ENCODE measurements around the gene DAGLB.
"Not testable (repeated sequence)": the region's sequence is repeated elsewhere in the genome, so short reads cannot be mapped to it uniquely, and the experiment has no call there.

The DAGLB gene

DNA sequence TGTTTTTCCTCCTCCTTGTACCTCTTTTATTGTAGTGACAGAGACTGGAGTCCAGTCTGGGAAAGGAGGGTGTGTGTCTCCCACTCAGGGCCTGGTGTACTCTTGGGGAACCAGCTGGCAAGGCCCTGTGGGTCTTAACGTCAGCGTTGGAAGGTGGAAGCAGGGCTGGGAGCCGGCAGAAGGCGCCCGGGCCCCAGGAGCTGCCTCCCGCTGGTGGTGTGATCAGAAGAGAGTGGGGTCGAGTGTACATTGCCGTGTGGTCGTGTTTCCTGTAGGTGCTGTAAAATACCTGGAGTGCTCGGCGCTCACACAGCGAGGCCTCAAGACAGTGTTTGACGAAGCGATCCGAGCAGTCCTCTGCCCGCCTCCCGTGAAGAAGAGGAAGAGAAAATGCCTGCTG lies 45.7 kb downstream of the DAGLB start:
- peaks cover 14% of the 10 kb centered on the region for H3K36me3 ChIP-seq (ENCODE audit: control insufficient read depth, insufficient read depth, low read length)
- WGBS (ENCODE audit: insufficient coverage, insufficient read length) = no CpG with 5 or more reads among the region's 17 CpGs

DNA sequence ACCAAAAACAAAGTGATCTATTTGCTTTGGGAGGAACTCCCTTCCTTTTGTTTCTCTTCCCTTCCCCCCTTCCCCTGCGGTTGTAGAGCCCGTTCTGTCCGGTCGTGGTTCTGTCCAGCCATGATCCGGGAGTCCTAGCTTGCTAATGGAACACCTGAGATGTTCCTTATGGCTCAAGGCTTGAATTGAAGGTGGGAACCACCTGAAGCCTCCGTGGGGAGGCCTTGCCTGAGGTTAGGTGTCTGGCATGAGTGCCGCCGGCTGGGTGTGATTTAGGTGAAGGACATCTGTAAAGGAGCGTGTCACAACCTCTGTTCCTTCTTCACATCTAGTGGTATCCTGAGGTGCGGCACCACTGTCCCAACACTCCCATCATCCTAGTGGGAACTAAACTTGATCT lies 46.2 kb downstream of the DAGLB start:
- Histone ChIP-seq H3K4me3 (ENCODE audit: low read length) (no peak overlapping the region), H3K27ac (ENCODE audit: low read length) (no peak overlapping the region), H3K36me3 (ENCODE audit: control insufficient read depth, insufficient read depth, low read length) (peaks cover 14% of the 10 kb centered on the region), H3K9me3 (ENCODE audit: control insufficient read depth, insufficient read depth, low read length) (no peaks in the 10 kb centered on the region), H3K27me3 (ENCODE audit: control insufficient read depth, insufficient read depth, low read length) (no peaks in the 10 kb centered on the region), H3K4me1 (ENCODE audit: control insufficient read depth, insufficient read depth, low read length) (no peaks in the 10 kb centered on the region)
- DNase-seq (ENCODE audit: low read depth, low spot score) = no peak
- no CpG with 5 or more reads among the region's 10 CpGs for WGBS (ENCODE audit: insufficient coverage, insufficient read length)

More for the DNA sequence above, 45.7 kb downstream of the DAGLB start:
- no peaks in the 10 kb centered on the region for H3K27me3 ChIP-seq (ENCODE audit: control insufficient read depth, insufficient read depth, low read length)
- H3K4me1 ChIP-seq (ENCODE audit: control insufficient read depth, insufficient read depth, low read length) = no peaks in the 10 kb centered on the region
- no peak for DNase-seq (ENCODE audit: low read depth, low spot score)
- no peaks in the 10 kb centered on the region for H3K9me3 ChIP-seq (ENCODE audit: control insufficient read depth, insufficient read depth, low read length)
- H3K4me3 ChIP-seq (ENCODE audit: low read length) = no peak overlapping the region
- H3K27ac ChIP-seq (ENCODE audit: low read length) = no peak overlapping the region

DNA sequence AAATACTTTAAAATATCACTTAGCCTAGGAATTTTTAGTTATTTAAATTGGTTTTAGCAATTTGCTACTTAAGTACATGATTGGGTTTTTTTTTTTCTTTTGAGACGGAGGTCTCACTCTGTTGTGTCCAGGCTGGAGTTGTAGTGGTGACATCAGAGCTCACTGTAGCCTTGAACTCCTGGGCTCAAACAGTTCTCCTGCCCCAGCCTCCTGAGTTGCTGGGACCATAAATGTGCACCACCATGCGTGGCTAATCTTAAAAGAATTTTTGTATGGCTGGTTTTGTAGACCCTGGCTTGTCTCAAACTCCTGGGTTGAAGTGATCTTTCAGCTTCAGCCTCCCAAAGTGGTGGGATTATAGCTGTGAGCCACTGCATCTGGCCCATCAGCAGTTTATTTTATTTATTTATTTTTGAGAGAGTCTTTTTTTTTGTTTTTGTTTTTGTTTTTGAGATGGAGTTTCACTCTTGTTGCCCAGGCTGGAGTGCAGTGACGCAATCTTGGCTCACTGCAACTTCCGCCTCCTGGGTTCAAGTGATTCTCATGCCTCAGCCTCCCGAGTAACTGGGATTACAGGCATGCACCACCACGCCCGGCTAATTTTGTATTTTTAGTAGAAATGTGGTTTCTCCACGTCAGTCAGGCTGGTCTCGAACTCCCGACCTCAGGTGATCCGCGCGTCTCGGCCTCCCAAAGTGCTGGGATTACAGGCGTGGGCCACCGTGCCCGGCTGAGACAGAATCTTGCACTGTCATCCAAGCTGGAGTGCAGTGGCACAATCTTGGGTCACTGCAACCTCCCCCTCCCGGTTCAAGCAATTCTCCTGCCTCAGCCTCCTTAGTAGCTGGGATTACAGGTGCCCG lies 47.3 kb downstream of the DAGLB start:
- H3K27me3 ChIP-seq (ENCODE audit: control insufficient read depth, insufficient read depth, low read length); DNase-seq (ENCODE audit: low read depth, low spot score); H3K9me3 ChIP-seq (ENCODE audit: control insufficient read depth, insufficient read depth, low read length); H3K4me1 ChIP-seq (ENCODE audit: control insufficient read depth, insufficient read depth, low read length); H3K36me3 ChIP-seq (ENCODE audit: control insufficient read depth, insufficient read depth, low read length); H3K4me3 ChIP-seq (ENCODE audit: low read length); H3K27ac ChIP-seq (ENCODE audit: low read length): not testable (repeated sequence)
- no CpG with 5 or more reads among the region's 19 CpGs for WGBS (ENCODE audit: insufficient coverage, insufficient read length)

DNA sequence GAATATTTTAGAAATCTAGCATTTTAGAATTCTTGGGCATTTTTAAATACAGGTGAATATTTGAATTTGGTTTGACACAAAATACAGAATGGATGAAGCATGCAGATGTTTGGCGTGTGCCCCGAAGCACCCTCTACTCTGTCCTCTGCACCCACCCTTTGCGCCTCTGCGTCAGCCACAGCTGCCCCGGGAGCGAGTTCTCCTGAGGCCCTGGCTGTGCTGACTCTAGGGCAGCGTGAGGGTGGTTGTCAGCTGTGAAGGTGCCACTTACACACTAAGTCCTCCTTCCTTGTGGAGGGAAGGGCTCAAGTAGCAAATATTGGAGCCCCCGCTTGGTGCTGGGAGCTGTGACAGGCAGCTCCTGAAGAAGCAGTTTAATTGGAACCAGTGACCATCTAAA lies 48.4 kb downstream of the DAGLB start:
- Histone ChIP-seq H3K9me3 (ENCODE audit: control insufficient read depth, insufficient read depth, low read length) (no peaks in the 10 kb centered on the region), H3K4me3 (ENCODE audit: low read length) (no peak overlapping the region), H3K27me3 (ENCODE audit: control insufficient read depth, insufficient read depth, low read length) (no peaks in the 10 kb centered on the region), H3K36me3 (ENCODE audit: control insufficient read depth, insufficient read depth, low read length) (peaks cover 10% of the 10 kb centered on the region), H3K27ac (ENCODE audit: low read length) (no peak overlapping the region), H3K4me1 (ENCODE audit: control insufficient read depth, insufficient read depth, low read length) (no peaks in the 10 kb centered on the region)
- no CpG with 5 or more reads among the region's 8 CpGs for WGBS (ENCODE audit: insufficient coverage, insufficient read length)
- no peak for DNase-seq (ENCODE audit: low read depth, low spot score)

DNA sequence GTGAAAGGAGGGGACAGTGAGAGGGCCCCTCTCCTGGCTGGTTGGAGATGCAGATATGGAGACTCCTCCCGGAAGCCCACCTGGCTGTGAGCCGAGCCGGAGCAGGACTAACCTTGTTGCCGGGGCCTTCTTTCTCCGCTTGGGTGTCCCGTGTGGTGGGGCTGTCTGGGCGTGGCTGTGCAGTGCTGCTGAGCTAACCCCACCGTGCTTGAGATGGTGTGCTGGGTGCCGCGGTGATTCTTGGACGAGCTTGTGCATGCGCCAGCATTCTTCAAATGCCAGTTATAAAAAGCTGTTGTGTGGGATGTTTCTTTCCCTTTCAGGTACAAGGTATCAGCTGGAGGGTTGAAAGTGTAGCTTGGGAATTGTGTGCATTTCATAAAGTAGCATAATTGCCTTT lies 48.8 kb downstream of the DAGLB start:
- no peak overlapping the region for H3K4me3 ChIP-seq (ENCODE audit: low read length)
- no peaks in the 10 kb centered on the region for H3K4me1 ChIP-seq (ENCODE audit: control insufficient read depth, insufficient read depth, low read length)
- H3K27me3 ChIP-seq (ENCODE audit: control insufficient read depth, insufficient read depth, low read length) = no peaks in the 10 kb centered on the region
- H3K9me3 ChIP-seq (ENCODE audit: control insufficient read depth, insufficient read depth, low read length) = no peaks in the 10 kb centered on the region
- H3K36me3 ChIP-seq (ENCODE audit: control insufficient read depth, insufficient read depth, low read length) = peaks cover 7% of the 10 kb centered on the region; the same call in 1 of the 2 replicates
- WGBS (ENCODE audit: insufficient coverage, insufficient read length) = no CpG with 5 or more reads among the region's 12 CpGs
- DNase-seq (ENCODE audit: low read depth, low spot score) = no peak
- no peak overlapping the region for H3K27ac ChIP-seq (ENCODE audit: low read length)

DNA sequence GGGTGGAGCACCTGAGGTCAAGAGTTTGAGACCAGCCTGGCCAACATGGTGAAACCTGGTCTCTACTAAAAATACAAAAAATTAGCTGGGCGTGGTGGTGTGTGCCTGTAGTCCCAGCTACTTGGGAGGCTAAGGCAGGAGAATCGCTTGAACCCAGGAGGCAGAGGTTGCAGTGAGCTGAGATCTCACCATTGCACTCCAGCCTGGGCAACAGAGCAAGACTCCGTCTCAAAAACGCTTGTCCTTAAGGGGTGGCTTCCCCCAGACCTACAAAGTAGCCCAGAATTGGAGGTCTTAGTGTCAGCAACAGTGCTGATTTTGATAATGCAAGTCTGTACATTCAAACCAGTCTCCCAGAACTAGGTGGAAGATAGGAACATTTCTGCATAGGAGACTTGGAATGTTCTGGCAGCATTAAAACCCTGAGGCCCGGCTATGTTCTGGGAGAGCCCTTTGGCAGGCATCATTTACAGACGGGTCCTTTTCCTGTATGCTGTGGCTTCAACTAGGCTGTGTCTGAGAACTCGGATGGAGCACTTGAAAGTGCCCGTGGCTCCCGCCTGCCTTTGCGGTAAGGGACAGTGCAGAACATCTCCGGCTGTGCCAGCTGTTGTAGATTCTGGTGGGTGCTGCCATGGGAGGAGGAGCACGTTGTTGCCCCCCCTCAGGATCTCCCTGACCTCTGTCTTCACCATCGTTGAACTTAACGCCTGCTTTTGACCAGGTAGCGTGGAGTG lies 49.8 kb downstream of the DAGLB start:
- DNase-seq (ENCODE audit: low read depth, low spot score); H3K27ac ChIP-seq (ENCODE audit: low read length); H3K27me3 ChIP-seq (ENCODE audit: control insufficient read depth, insufficient read depth, low read length); H3K4me1 ChIP-seq (ENCODE audit: control insufficient read depth, insufficient read depth, low read length); H3K36me3 ChIP-seq (ENCODE audit: control insufficient read depth, insufficient read depth, low read length); H3K4me3 ChIP-seq (ENCODE audit: low read length); H3K9me3 ChIP-seq (ENCODE audit: control insufficient read depth, insufficient read depth, low read length): not testable (repeated sequence)
- WGBS (ENCODE audit: insufficient coverage, insufficient read length) = no CpG with 5 or more reads among the region's 15 CpGs

DNA sequence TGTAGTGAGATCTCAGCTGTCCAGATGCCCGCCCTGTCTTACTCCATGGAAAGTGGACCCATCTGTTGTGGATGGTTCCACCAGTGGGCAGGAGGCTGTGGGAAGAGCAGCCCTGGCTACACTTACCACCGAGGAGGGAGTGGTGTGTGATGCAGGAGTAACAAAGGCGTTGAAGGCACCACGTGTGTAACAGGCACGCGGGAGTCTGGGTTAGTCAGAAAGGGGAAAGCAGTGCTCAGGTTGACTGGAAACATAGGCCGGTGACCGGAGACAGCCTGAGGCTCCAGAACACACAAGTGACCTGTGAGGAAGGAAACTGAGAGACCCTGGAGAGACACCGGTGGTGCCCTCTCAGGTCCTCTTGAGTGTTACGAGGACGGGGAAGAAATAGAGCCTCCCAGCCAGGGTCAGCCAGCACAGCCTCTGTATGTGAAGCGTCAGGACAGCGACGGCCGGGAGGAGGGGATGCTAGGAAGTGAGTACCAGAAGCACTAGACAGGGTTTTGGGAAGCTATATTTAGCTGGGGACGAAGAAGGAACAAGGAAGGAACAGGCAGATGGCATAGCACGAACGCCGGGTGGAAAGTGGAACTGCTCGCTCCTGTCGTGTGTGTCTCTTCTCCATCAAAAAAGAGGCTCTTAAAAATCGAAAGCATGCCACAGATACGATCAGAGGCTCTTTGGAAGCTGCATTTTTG lies 51.7 kb downstream of the DAGLB start:
- no peak for DNase-seq (ENCODE audit: low read depth, low spot score)
- no CpG with 5 or more reads among the region's 23 CpGs for WGBS (ENCODE audit: insufficient coverage, insufficient read length)
- no peak overlapping the region for H3K27ac ChIP-seq (ENCODE audit: low read length)
- H3K27me3 ChIP-seq (ENCODE audit: control insufficient read depth, insufficient read depth, low read length) = no peaks in the 10 kb centered on the region
- H3K4me1 ChIP-seq (ENCODE audit: control insufficient read depth, insufficient read depth, low read length) = no peaks in the 10 kb centered on the region
- H3K9me3 ChIP-seq (ENCODE audit: control insufficient read depth, insufficient read depth, low read length) = no peaks in the 10 kb centered on the region
- H3K4me3 ChIP-seq (ENCODE audit: low read length) = no peak overlapping the region
- H3K36me3 ChIP-seq (ENCODE audit: control insufficient read depth, insufficient read depth, low read length) = peaks cover 4% of the 10 kb centered on the region

DNA sequence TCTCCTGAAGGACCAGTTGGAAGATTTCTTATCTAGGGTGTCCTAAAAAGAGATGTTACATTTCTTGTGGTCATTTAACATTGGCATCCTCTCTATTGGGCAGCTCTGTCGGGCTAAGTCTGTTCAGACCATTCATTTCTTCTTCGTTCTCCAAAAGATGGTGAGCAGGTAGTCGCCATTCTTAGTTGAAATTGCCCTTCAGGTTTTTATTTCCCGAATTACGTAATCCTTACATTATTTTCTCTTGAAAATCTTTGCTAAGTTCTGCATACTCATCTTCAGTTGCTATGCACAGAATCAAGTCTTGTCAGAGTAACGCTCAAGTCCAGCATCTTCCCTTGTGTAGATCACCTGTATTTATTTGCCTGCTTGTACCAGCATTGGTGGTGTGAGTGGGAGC lies 53.6 kb downstream of the DAGLB start:
- no CpG with 5 or more reads among the region's 6 CpGs for WGBS (ENCODE audit: insufficient coverage, insufficient read length)
- Histone ChIP-seq H3K36me3 (ENCODE audit: control insufficient read depth, insufficient read depth, low read length) (peaks cover 4% of the 10 kb centered on the region), H3K27ac (ENCODE audit: low read length) (no peak overlapping the region), H3K27me3 (ENCODE audit: control insufficient read depth, insufficient read depth, low read length) (no peaks in the 10 kb centered on the region), H3K4me1 (ENCODE audit: control insufficient read depth, insufficient read depth, low read length) (no peaks in the 10 kb centered on the region), H3K4me3 (ENCODE audit: low read length) (no peak overlapping the region), H3K9me3 (ENCODE audit: control insufficient read depth, insufficient read depth, low read length) (no peaks in the 10 kb centered on the region)
- DNase-seq (ENCODE audit: low read depth, low spot score) = no peak

DNA sequence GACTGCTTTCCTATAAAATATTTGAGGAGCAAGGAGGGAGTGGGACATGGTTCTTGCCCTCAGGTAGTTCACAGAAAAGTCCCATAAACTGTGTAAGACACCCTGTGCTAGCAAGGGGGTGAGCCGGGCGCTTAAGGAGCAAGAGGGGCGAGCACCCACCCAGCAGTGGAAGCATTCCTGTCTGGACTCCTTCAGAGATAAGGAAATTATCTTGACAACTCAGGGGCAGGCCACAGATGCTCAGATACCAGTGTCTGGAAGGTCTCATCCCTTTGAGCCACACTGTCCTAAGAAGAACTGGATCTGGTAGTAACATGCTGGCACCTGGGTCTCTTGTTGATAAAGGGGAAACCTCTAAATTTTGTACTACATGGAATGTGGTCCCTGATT lies 54.1 kb downstream of the DAGLB start:
- WGBS (ENCODE audit: insufficient coverage, insufficient read length) = no CpG with 5 or more reads among the region's 3 CpGs
- no peak for DNase-seq (ENCODE audit: low read depth, low spot score)
- peaks cover 4% of the 10 kb centered on the region for H3K36me3 ChIP-seq (ENCODE audit: control insufficient read depth, insufficient read depth, low read length)

More for the DNA sequence above, 54.1 kb downstream of the DAGLB start:
- Histone ChIP-seq H3K27me3 (ENCODE audit: control insufficient read depth, insufficient read depth, low read length) (no peaks in the 10 kb centered on the region), H3K27ac (ENCODE audit: low read length) (no peak overlapping the region), H3K9me3 (ENCODE audit: control insufficient read depth, insufficient read depth, low read length) (no peaks in the 10 kb centered on the region), H3K4me3 (ENCODE audit: low read length) (no peak overlapping the region), H3K4me1 (ENCODE audit: control insufficient read depth, insufficient read depth, low read length) (no peaks in the 10 kb centered on the region)
